Measurements from ENCODE around the gene CEMIP. TPM values are rescaled to one million over a fixed set of nuclear protein-coding genes. Genes with fewer than 3 reads are reported as not detected.

CEMIP gene
- total and polyA plus RNA-seq, 2 of the 13 experiments (the other 11 are each of a cell fraction or from before 2014, with no cell fraction given): 4.3 to 28.5 TPM

DNA sequence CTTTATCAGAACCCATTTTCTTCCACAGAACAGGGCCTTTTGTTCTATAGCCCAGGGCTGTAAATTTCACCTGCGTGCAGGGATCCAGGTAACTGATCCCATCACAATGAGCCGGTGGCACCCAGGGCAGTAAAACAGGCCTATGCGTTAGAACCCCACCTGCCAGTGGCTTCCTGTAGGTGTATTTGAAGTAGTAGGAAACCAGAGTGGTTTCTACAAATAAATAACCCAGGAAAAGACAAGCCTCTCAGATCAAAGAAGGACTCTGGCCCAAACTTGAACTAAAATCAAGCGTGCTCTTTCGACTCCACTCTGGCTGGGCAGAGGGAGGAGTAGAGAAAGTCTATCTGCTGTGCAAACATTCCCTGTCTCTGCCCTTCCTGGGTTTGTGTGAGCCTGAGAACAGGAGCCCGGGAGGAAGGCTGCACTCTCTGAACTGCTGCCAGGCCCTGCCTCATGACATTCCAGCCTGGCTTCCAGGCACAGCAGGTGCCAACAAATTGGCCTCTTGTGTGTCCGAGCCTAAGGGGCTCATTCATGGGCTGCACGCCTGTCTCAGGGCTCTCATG is 77.7 kb downstream of the CEMIP start (continued):
- TF ChIP-seq MYC (CRISPR knock-in tag; IDR thresholded peaks at IDR 0.05; ENCODE audit: borderline replicate concordance) (peak; percentile 63; the same call in 1 of the 2 replicates), FOXK1 (CRISPR knock-in tag; IDR thresholded peaks at IDR 0.05; ENCODE audit: borderline replicate concordance, low read depth) (peak; percentile 12; the same call in 1 of the 2 replicates), ZNF782 (CRISPR knock-in tag; IDR thresholded peaks at IDR 0.05; ENCODE audit: borderline replicate concordance) (no peak), BRCA1 (CRISPR knock-in tag; IDR thresholded peaks at IDR 0.05) (no peak), ZFX (CRISPR knock-in tag; IDR thresholded peaks at IDR 0.05; ENCODE audit: low read depth) (peak; percentile 69), SOX5 (CRISPR knock-in tag; IDR thresholded peaks at IDR 0.05; ENCODE audit: borderline replicate concordance) (peak; percentile 83), ZNF441 (CRISPR knock-in tag; IDR thresholded peaks at IDR 0.05; ENCODE audit: borderline replicate concordance) (peak; percentile 98), ZNF496 (CRISPR knock-in tag; IDR thresholded peaks at IDR 0.05; ENCODE audit: insufficient replicate concordance) (no peak), ZNF614 (CRISPR knock-in tag; IDR thresholded peaks at IDR 0.05; ENCODE audit: borderline replicate concordance) (peak; percentile 31; the same call in 1 of the 2 replicates), NR2F6 (IDR thresholded peaks at IDR 0.05) (peak; percentile 61), NR2F6 (CRISPR knock-in tag; IDR thresholded peaks at IDR 0.05) (peak; percentile 80), HCFC1 (IDR thresholded peaks at IDR 0.05; ENCODE audit: low read depth, low read length) (no peak), ZFY (CRISPR knock-in tag; IDR thresholded peaks at IDR 0.05) (peak; percentile 62), ZKSCAN1 (IDR thresholded peaks at IDR 0.05; ENCODE audit: low read length) (no peak), ZNF160 (CRISPR knock-in tag; IDR thresholded peaks at IDR 0.05) (no peak), ZNF235 (CRISPR knock-in tag; IDR thresholded peaks at IDR 0.05; ENCODE audit: borderline replicate concordance) (no peak), EP300 (IDR thresholded peaks at IDR 0.05; ENCODE audit: low read depth in 2 of 2, low read length in 2 of 2) (peak in 1 of 2 experiments; percentile 91; a peak in 2 of 4 replicates), EP300 (CRISPR knock-in tag; IDR thresholded peaks at IDR 0.05; ENCODE audit: borderline replicate concordance) (peak; percentile 75; the same call in 1 of the 2 replicates), NCOA1 (CRISPR knock-in tag; IDR thresholded peaks at IDR 0.05) (peak; percentile 54; the same call in 1 of the 2 replicates)
- TF ChIP-seq, protein P1, sequence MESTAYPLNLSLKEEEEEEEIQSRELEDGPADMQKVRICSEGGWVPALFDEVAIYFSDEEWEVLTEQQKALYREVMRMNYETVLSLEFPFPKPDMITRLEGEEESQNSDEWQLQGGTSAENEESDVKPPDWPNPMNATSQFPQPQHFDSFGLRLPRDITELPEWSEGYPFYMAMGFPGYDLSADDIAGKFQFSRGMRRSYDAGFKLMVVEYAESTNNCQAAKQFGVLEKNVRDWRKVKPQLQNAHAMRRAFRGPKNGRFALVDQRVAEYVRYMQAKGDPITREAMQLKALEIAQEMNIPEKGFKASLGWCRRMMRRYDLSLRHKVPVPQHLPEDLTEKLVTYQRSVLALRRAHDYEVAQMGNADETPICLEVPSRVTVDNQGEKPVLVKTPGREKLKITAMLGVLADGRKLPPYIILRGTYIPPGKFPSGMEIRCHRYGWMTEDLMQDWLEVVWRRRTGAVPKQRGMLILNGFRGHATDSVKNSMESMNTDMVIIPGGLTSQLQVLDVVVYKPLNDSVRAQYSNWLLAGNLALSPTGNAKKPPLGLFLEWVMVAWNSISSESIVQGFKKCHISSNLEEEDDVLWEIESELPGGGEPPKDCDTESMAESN (CRISPR knock-in tag; conservative IDR thresholded peaks at IDR 0.05): no peak
- TF ChIP-seq, protein P2, sequence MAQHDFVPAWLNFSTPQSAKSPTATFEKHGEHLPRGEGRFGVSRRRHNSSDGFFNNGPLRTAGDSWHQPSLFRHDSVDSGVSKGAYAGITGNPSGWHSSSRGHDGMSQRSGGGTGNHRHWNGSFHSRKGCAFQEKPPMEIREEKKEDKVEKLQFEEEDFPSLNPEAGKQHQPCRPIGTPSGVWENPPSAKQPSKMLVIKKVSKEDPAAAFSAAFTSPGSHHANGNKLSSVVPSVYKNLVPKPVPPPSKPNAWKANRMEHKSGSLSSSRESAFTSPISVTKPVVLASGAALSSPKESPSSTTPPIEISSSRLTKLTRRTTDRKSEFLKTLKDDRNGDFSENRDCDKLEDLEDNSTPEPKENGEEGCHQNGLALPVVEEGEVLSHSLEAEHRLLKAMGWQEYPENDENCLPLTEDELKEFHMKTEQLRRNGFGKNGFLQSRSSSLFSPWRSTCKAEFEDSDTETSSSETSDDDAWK (CRISPR knock-in tag; IDR thresholded peaks at IDR 0.05): no peak
- TF ChIP-seq, protein P3, sequence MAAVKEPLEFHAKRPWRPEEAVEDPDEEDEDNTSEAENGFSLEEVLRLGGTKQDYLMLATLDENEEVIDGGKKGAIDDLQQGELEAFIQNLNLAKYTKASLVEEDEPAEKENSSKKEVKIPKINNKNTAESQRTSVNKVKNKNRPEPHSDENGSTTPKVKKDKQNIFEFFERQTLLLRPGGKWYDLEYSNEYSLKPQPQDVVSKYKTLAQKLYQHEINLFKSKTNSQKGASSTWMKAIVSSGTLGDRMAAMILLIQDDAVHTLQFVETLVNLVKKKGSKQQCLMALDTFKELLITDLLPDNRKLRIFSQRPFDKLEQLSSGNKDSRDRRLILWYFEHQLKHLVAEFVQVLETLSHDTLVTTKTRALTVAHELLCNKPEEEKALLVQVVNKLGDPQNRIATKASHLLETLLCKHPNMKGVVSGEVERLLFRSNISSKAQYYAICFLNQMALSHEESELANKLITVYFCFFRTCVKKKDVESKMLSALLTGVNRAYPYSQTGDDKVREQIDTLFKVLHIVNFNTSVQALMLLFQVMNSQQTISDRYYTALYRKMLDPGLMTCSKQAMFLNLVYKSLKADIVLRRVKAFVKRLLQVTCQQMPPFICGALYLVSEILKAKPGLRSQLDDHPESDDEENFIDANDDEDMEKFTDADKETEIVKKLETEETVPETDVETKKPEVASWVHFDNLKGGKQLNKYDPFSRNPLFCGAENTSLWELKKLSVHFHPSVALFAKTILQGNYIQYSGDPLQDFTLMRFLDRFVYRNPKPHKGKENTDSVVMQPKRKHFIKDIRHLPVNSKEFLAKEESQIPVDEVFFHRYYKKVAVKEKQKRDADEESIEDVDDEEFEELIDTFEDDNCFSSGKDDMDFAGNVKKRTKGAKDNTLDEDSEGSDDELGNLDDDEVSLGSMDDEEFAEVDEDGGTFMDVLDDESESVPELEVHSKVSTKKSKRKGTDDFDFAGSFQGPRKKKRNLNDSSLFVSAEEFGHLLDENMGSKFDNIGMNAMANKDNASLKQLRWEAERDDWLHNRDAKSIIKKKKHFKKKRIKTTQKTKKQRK (IDR thresholded peaks at IDR 0.05; ENCODE audit: low read length): no peak
- TF ChIP-seq, protein P4, sequence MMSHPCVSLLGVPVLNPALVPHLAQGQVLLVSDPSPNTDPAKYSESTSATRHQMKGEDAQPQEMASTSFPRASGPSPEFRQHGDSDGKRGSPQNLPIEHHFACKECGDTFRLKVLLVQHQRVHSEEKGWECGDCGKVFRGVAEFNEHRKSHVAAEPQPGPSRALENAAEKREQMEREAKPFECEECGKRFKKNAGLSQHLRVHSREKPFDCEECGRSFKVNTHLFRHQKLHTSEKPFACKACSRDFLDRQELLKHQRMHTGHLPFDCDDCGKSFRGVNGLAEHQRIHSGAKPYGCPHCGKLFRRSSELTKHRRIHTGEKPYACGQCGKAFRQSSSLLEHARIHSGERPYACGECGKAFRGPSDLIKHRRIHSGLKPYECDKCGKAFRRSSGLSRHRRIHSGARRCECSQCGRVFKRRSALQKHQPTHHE (CRISPR knock-in tag; IDR thresholded peaks at IDR 0.05; ENCODE audit: borderline replicate concordance): no peak
